GM13976 (cell line): ENCODE measurements around the gene IYD.

Experiments
- DNase-seq: peaks from one replicate; pipeline ENCODE4 v3.0.0; 2012; ENCODE audit warnings: low spot score
- in situ Hi-C: fragments of 300-500 bp; cut with MboI; formaldehyde crosslinking; loops from one replicate; pipeline ENCODE4 v1.12.0; 2022; ENCODE audit warnings: low sequenced_read_pairs, mixed read lengths, inconsistent platforms; ENCODE audit not compliant: unreplicated experiment
- TF ChIP-seq, protein P1 (sequence below): IDR thresholded peaks from 2 replicates; pipeline ENCODE4 v1.5.1; 2012; ENCODE audit warnings: borderline replicate concordance, mild to moderate bottlenecking; ENCODE audit not compliant: insufficient read depth; ENCODE audit errors: extremely low read depth, missing control alignments, control extremely low read depth

Gene IYD

DNA sequence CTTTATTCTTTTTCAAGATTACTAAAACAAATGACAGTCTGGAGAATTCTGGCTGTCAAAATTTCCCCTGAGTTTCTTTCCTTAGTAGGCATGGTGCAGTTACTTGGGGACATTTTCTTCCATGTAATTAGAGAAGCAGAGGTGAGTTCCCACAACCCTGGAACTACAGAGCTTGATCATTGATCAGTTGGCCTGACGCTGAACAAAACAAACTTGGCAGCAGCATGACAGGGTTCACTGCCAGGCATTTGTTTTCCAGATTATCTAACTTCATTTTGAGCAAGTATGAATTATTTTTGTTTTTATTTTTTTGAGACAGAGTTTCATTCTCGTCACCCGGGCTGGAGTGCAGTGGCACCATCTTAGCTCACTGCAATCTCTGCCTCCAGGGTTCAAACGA lies 22.6 kb downstream of the IYD start:
- DNase-seq, result no peak
- TF ChIP-seq, protein P1, sequence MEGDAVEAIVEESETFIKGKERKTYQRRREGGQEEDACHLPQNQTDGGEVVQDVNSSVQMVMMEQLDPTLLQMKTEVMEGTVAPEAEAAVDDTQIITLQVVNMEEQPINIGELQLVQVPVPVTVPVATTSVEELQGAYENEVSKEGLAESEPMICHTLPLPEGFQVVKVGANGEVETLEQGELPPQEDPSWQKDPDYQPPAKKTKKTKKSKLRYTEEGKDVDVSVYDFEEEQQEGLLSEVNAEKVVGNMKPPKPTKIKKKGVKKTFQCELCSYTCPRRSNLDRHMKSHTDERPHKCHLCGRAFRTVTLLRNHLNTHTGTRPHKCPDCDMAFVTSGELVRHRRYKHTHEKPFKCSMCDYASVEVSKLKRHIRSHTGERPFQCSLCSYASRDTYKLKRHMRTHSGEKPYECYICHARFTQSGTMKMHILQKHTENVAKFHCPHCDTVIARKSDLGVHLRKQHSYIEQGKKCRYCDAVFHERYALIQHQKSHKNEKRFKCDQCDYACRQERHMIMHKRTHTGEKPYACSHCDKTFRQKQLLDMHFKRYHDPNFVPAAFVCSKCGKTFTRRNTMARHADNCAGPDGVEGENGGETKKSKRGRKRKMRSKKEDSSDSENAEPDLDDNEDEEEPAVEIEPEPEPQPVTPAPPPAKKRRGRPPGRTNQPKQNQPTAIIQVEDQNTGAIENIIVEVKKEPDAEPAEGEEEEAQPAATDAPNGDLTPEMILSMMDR, result no peak
- in situ Hi-C loops, result no loop called here

DNA sequence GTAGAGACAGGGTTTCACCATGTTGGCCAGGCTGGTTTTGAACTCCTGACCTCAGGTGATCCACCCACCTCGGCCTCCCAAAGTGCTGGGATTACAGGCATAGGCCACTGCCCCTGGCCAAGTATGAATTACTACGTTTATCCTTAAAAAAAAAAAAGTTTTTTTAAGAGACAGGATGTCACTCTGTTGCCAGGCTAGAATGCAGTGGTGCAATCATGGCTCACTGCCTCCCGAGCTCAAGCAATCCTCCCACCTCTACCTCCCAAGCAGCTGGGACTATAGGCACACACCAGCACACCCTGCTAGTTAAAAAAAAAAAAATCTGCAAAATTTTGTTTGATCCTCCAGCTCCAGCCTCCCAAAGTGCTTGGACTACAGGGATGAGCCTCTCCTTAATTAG lies 23.1 kb downstream of the IYD start:
- no peak for DNase-seq
- in situ Hi-C loops, result no loop called here
- TF ChIP-seq, protein P1, result no peak

DNA sequence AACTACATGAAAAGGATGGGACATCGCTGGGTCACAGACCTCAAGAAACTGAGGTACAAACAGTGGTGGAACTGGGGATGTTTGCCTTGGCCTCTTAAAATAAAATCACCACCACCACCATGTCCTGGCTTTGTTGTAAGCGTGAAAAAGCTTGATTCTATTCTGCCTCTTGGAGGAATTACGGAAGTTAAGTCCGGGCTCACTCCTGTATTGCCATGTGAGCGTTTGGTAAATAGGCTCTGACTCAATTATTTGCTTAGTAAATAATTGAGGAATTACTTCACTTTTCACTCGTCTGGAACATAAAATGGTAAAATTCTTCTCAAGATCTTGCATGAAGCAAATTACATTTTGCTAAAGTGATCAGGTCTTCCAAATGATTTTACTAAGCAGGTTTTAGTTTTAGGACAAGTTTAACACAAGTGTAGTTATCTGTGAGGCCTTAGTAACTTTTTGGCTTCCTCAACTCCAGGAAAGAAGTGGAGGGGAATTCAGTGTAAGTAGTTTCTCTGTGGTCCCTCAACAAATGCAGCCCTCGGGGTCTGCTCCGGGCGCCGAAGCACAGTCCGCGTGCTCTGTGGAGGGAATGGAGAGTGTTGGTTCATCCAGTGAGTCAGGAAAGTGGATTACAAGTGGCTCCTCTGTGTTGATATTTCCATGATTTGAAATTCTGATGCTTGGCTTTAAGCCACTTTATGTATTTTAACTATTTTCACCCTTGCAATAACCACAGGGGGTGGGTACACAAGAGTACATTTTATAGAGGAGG lies 23.8 kb downstream of the IYD start:
- no peak for DNase-seq

DNA sequence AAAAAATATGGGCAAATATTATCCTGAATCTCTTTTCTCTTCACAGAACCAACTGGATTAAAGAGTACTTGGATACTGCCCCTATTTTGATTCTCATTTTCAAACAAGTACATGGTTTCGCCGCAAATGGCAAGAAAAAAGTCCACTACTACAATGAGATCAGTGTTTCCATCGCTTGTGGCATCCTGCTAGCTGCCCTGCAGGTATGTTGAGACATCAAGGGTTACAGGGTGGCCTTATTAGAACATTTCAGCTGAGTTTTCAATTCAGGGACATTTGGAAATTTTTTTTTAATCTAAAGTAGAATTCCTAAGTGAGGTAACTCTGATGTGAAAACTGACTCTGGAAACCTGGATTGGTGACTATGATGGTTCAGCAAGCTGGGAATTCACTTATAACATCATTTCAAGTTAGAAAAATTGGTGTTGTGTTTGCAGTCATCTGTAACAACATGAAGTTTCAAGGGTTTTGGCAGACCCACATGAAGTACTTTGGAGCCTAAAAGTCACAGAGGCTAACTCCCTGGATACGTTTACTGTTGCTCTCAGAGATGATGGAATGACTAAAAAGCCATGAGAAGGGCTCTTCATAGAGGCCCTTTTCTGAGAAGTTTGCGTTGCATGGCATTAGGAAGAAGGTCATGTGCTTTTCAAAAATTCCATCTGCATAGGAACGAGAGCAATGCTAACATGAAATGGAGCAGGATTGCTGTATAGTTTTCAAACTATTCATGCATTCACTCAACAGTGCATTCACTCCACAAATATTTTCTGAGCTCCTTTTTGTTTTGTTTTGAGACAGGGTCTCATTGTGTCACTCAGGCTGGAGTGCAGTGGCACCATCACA lies 25.5 kb downstream of the IYD start:
- in situ Hi-C loops, result no loop called here
- no peak for DNase-seq

More for the DNA sequence above, 23.8 kb downstream of the IYD start:
- TF ChIP-seq, protein P1, result no peak
- in situ Hi-C loops, result no loop called here

DNA sequence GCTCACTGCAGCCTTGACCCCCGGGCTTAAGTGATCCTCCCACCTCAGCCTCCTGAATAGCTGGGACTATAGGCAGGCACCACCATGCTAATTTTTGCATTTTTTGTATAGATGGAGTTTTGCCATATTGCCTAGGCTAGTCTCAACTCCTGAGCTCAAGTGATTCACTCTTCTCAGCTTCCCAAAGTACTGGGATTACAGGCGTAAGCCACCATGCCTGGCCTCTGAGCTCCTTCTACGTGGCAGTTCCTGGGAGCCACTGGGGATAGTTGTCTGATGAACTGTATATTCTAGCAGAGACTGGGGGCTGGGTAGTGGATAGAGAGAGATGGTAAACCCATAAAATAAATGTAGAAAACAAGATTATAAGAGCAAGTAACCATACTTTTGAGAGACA lies 26.1 kb downstream of the IYD start:
- in situ Hi-C loops, result no loop called here
- TF ChIP-seq, protein P1, result no peak
- DNase-seq, result no peak

More for the DNA sequence above, 25.5 kb downstream of the IYD start:
- TF ChIP-seq, protein P1, result no peak

DNA sequence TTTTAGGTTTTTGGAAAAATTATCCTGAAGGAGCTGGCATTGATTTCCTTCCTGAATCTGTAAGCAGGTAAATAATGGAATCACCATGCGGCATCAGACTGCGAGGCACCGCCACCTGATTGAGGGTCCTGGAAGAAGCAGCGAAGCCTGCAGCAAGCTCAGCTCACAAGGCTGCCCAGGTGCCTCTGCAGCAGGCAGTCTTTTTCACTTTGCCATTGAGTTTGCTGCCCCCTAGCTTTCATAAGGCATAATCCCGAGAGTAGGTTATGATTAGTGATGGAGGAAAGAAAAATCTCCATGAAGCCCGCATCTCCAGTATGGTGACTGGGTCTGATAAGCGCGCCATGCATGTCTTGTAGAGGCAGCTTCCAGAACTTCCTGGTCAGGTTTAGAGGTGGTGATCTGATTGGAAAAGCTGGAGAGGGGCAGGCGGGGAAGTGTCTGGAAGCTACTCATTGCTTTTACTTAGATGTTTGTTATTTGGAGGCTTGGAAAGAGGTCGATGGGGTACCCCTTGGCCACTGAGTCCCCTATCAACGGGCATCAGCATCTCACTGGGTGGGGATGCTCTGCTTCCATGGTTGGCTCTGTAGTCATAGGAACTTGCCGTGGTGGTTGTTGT lies 26.7 kb downstream of the IYD start:
- TF ChIP-seq, protein P1, result peak; percentile 65
- in situ Hi-C loops, result no loop called here
- DNase-seq, result peak; percentile 67
